Activated gamma-delta T cell treated with Interleukin-2 at 50 U/mL for 16 hours (primary cell): Measurements from ENCODE around the gene APBA3.
A peak's percentile ranks its signal among the peaks of the same experiment; 100 is the strongest.

Experiments
- DNase-seq: peaks from one replicate; pipeline ENCODE4 v3.0.0-alpha.2; 2020

Gene APBA3, protein sequence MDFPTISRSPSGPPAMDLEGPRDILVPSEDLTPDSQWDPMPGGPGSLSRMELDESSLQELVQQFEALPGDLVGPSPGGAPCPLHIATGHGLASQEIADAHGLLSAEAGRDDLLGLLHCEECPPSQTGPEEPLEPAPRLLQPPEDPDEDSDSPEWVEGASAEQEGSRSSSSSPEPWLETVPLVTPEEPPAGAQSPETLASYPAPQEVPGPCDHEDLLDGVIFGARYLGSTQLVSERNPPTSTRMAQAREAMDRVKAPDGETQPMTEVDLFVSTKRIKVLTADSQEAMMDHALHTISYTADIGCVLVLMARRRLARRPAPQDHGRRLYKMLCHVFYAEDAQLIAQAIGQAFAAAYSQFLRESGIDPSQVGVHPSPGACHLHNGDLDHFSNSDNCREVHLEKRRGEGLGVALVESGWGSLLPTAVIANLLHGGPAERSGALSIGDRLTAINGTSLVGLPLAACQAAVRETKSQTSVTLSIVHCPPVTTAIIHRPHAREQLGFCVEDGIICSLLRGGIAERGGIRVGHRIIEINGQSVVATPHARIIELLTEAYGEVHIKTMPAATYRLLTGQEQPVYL

DNA sequence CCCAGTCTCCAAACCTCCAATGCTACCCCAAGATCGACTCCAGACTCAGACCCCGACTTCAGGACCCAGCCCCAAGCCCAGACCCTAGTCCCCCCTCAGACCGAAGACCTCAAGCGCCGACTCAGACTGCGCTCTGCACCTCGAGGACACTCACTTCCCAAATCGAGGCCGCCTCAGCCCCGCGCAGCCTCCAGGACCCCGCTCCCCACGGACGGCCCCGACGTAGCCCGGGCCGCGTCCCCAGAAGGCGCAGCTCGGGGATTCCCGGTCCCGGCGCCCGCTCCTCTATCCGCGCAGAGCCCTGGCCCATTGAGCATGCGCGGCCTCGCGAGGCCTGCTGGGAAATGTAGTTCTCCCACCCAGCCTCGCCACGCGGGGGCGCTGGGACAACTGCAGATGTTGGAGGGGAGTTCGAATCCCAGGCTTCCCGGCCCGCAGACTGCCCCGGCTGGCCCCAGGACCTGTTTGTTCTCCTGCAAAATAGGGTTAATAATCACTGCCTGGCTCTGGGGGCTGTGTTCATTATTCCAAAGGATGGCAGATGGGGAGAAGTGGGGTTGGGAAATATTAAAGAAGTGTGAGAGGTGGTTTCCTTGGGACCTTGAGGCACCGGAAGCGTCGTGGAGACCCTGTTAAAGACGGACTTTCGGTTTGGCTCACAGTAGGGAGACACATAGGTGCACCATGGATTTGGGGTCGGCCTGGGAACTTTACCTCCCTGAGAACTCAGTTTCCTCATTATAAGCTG is at the start of gene APBA3:
TSS of gene APBA3 (minus strand) at position 311 of the 748 bp plus-strand sequence. CDS start 1,428 bp downstream, outside the sequence.
- peak; percentile 95 for DNase-seq

DNA sequence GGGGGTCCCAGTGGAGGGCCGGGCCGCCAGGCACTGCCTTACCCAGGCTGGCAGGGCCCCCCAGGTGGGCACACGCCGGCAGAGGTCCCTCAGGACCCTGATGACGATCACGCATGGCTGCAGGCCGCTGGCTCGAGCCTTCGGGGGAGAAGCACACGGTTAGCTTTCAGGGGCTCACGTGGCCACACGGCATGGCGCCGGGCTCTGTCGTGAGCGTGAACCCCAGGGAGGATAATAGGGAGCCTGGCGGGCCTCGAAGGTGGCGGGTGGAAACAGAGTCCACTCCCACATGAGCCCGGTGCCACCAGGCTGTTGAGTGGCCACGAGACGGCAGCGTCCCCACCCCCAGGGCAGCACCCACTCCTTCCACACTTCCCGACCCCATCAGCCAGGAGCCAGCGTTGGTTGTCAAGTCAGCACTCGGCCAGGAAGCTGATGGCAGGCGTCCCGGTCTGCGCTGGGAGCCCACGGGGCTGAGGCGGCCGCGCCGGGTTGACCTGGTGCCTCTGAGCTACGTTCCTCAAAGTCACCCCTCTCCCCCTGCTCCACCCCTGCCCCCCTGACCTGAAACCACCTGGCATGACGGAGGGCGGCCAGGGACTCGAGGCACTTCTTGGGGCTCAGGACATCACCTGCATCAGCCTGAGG is 49.3 kb upstream of the APBA3 start:
- no peak for DNase-seq

DNA sequence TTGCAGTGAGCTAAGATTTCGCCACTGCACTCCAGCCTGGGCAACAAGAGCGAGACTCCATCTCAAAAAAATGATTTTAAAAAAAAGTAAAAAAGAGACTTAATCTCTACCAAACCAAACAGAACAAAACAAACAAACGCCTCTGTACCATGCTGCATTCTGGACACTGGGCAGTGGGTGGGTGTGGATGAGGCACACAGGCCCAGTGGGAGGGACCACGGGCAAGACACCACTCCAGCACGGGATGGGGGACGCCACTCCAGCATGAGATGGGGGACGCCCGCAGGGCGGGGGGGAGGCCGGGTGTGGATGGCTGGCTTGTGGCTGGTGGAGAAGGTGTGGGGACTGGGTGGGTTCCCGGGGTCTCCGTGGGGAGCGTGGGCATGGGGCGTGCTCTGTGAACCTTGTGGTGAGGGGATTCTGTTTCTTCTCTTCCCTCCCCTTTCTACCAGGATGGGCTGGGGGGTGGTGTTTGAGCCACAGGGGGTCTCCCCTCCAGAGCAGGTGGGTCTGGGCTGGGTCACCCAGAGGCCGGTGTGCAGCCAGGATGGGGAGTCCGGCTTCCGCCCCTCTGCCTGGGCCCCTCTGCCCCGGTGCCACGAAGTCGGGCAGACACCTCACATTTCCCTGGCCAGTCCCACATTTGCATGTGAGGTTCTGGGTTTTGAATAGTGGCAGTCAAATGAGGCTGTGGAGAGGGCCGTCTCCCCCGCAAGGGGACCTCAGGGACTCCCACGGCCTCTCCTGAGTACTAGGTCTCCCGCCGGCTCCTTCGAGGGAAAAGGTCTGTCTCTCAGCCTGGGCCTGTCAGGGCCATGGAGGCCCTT is 48.6 kb upstream of the APBA3 start:
- DNase-seq = no peak

DNA sequence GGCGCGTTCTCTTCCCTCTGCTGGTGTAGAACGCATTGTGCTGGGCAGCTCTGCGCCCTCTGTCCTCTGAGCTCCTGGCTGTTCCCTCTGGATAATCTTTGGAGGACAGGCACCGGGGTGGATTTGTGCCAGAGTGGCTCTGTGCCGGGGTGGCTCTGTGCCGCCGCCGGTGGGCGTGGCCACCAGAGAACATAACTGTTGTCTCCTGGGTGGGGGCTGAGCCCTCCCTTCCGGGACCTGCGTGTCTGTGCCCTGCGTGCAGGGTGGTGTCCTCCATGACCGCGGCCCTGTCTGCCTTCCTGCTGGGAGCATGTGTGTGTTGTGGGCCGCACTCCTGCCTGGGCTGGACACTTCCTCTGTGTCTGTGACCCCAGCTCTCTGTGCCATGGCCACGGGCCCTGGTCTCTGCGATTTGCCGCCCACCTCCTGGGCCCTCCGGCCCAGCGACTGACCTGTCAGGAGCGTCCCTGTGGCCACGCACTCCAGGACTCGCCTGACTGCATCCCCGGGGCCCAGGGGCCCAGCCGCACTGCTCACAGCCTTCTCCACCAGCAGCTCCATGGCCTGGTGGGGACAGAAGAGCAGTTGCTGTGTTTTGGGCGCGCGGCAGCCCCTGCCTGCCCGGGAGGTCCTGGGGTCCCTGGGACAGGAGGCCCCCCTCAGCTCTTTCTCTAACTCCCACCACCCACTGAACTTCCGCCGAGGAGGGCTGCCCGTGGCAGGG is 47.1 kb upstream of the APBA3 start:
- DNase-seq = no peak

DNA sequence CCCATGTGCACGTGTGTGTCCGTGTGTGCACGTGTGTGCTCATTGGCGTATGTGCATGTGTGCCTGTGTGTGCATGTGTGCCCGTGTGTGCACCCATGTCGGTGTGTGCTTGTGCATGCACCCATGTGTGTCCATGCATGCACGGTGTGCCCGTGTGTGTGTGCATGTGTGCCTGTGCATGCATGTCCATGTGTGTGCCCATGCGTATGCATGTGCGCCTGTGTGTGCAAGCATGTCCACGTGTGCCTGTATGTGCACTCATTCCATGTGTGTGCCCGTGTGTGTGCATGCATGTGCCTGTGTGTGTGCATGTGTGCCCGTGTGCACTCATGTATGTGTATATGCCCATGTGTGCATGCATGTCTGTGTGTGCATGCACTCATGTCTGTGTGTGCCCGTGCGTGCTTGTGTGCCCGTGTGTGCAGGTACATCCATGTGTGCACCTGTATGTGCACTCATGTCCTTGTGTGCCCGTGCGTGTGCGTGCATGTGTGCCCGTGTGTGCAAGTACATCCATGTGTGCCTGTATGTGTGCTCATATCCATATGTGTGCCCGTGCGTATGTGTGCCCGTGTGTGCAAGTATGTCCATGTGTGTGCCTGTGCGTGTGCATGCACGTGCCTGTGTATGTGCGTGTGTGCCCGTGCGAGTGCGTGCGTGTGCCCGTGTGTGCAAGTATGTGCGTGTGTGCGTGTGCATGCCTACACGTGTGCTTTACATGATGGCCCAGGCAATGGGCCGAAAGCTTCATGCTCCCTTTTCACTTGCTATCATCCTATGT is 46.3 kb upstream of the APBA3 start:
- no peak for DNase-seq

DNA sequence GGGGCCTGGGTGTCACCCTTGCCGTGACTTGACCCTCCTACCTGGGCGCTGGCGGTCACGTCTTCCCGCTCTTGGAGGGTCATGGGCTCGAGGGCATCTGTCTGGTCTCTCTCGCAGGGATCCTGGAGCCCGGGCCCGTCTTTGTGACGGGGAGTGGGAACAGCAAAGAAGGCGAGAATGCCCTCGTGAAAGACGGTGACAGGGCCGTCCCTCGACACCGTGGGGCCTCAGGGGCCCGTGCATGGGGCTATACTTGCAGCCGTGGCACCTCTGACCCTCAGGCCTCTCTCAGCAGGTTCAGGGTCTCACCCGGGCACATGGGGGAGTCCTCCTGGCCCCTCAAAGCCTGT is 45.6 kb upstream of the APBA3 start:
- no peak for DNase-seq

DNA sequence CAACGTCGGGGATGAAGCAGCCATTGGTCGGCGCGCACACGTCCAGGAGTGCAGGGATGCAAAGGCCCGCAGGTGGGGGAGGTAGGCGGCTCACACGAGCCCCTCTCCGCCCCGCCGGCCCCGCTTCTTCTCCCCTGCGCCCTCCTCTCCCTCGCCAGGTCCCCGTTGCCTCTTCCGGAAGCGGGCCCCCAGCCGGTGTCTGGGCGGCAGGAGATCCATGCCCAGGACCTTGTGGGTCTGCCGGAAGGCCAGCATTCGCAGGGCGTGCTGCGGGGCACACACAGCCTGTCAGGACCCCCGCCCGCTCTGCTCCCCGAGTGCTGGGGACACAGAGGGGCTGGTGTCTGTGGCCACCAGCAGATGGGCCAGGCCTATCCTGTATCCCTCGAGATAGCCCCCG is 44.4 kb upstream of the APBA3 start:
- DNase-seq = no peak

DNA sequence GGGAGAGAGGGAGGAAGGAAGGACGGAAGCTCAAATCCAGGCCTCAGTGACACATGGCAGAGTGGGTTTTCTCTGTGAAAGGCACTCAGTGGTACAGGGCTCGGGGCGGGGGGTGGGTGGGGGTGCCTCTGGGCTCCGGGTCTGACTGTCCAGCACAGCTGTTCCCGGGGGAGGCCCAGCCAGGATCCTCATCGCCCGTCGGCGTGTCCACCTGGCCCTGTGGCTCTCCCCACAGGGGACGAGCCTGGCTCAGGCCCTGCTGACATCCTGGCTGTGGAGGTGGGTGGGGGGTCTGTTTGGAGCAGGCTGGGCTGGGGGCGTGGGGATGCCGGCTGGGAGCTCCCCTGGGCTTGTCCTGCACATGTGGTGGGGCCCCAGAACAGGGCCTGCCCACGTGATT is 42.9 kb upstream of the APBA3 start:
- no peak for DNase-seq

DNA sequence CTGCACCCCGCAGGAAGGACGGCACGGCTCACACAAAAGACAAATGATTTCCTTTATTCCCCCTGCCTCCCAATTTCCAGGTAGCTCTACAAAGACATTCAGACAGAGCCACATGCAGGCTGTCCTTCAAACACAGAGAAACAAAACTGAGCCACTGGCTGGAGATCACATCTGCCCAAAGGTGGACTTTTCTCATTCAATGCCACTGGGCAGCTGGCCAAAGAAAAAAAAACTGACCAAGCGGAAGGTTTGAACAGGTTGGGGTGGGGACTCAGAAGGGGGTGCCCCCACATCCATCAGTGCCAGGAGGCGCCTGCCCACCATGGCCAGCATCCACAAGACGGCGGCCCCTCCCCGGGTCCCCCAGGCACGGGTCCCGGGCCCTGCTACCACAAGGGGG is 42.5 kb upstream of the APBA3 start:
- no peak for DNase-seq

DNA sequence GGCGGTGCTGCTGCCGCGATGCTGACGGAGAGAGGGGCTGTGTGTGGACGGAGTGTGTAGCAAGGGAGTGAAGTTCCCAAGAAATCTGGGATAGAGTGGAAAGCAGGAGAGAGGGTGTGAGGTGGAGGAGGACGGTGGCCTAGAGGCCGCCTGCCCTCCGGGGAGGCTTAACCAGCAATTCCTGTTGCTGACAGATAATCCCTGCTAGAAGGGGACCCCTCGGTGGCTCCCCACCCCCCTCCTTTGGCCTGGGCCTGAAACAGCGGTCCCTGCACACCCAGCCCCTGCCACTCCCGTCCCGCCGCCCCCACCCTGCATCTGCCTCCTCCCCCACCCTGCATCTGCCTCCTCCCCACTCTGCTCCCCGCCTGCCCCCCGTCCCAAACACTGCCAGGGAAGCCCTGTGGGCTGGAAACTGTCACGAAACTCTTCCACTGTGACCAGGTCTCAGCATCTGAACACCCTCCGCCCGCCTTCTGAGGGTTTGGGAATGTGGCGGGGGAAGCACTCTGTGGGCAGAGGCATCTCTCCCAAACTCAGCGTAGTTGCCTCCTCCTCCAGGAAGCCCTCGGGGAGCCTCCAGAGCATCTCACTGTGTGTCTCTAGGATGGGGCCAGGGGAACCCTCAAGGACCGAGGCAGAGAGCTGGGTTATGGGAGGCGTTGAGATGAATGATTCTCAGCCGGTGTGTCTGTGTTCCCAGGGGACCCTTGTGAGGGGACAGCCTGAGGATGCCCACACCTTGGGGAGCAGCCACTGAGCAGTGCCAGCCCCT is 41.8 kb upstream of the APBA3 start:
- no peak for DNase-seq

DNA sequence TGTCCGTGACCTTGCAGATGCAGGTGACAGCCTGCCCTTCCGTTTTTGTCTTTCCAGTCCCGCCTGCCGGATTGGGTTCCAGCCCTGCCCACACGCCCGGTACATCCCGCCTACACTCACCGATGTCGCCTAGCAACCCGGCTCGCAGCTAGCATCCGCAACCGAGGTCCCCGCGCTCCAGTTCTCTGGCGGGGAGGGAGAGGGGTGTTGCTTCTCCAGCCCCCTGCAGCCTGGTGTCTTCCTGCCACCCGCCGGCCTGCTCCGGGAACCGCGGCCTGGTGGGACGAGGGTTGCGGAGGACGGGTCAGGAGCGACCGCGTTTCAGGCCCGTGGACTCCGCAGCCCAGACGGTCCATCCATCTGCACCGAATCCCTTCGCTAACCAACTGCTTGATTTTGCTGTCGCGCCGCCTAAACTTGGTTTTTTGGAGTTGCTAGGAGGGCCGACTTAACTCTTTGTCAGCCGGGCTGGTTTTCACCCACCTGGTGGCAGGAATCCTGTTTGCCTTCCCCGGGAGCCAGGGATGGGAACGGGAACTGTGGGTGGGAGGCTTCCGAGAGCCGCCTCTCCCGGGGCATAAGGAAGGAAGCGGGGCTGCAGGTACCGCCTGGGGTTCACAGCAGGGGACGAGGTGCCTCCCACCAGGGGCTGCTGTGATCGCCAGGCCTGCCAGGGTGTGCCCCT is 40.1 kb upstream of the APBA3 start:
- DNase-seq = peak; percentile 65

DNA sequence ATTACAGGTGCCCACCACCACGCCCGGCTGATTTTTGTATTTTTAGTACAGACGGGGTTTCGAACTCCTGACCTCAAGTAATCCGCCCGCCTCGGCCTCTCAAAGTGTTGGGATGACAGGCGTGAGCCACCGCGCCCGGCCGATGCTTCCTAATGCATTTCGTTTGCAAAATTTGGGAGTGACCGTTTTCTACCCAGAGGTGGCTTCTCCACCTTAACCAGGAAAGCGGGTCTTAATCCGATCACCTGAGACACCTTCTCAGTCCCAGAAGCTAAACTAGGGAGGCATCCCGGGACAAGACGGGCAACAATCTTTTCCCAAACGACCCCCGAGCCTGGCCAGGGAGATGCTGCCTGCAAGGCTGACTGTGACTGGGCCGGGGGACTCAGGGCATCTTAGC is 39.5 kb upstream of the APBA3 start:
- DNase-seq = no peak

DNA sequence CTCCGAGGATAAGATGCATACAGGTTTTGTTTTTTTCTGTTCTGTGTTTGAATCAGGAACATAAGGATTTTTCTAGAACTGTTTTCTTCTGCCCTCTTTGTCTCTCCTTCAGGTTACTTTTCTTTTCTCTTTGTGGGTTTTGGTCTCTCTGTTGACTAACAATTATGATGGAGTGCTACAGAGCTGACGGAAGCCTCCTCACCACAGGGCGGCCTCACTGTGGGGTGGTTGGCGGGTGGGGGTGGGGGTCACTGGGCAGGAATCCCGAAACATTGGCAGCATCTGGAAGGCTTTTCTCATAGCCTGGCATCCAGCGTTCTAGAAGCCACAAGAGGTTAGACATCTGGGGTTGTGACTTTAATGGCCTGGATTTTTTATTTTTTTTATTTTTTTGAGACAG is 36.6 kb upstream of the APBA3 start:
- DNase-seq = peak; percentile 49

DNA sequence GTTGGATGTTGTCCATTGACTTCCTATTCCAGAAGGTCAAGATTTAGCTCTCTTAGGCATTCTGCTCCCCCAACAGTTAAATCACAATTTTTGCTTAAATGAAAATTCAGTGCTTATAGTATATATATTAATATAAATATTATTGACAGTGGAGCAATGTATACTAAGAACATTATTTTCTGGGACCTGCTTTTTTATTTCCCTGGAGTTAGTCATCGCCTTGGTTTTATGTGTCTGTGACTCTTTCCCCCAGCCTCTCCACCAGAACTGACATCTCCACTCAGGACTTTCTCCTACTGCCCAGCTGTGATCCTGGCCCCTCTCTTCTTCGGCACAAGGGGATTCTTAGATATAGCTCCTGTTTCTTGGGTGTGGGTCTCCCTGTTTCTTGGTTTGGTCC is 34.9 kb upstream of the APBA3 start:
- no peak for DNase-seq

DNA sequence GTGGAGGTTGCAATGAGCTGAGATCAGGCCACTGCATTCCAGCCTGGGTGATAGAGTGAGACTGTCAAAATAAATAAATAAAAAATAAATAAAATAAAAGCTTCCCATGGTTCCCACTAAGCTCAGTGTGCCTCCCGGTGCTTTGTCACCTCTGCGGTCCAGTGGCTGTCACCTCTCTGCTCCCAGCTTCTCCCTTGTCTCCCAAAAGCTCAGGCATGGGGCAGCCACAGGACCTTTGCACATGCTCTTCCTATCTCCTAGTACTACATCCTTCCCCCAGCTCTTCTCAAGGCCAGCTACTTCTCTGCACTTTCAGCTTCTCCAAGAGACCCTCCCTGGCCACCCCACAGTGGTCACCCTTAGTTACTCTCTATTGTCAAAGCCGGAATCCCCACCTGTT is 32.3 kb upstream of the APBA3 start:
- DNase-seq = no peak

DNA sequence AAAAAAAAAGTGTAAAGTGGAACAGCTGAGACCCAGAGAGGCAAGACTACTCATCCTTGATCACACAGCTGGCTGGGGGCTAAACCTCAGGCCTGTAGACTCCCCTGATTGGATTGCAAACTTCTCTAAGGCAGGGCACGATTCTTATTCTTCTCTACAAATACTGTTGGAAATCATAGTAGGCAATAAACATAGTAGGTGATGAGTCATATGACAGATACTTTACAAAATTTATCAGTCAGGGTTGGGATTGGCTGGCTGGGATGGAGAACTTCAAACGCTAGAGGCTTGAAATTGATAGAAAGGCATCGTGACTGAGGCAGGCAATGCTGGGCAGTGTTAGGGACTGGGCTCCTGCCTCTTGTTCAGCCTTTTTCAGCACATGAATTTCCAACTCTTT is 30.6 kb upstream of the APBA3 start:
- no peak for DNase-seq

DNA sequence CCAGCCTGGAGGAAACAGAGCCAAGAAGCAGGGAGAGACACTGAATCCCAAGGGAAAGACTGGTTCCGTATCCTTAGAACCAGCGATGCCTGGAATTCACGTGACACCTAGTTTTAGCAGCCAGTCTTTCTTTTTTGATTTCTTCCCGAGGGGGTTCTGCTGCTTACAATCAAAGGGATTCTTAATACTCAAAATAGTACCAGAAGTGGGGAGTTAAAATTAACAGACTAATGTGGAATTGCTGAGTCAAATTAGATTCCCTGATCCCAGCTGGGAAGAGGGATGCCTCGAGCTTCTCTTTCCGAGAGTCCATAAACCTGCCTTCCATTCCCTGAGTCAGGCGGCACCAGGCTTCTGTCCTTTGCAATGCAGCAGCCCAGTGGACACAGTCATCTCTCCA is 29.4 kb upstream of the APBA3 start:
- DNase-seq = no peak

DNA sequence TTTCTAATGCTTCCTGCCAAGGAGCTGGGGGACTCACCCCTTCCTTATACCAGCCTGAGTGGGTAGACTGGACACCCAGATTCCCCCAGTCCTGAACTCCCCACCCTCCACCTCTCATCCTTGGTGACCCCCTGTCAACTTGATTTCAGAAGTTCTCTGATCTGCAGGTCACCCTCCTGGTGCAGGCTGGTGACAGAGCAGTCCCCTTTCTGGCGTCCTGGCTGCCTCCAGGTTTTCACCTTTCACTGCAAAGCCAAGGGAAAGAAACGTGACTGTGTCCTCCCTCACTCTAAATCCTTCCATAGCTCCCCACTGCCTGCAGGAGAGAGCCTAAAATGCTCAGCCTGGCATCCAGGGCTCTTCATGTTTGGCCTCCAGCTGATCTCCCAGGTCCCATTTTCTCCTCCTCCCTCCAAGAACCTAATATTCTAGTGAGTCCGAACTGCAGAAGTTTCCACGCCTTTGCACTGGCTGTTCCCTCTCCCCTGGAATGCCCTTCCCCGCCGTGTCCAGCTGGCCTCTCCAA is 28.8 kb upstream of the APBA3 start:
- DNase-seq = no peak

DNA sequence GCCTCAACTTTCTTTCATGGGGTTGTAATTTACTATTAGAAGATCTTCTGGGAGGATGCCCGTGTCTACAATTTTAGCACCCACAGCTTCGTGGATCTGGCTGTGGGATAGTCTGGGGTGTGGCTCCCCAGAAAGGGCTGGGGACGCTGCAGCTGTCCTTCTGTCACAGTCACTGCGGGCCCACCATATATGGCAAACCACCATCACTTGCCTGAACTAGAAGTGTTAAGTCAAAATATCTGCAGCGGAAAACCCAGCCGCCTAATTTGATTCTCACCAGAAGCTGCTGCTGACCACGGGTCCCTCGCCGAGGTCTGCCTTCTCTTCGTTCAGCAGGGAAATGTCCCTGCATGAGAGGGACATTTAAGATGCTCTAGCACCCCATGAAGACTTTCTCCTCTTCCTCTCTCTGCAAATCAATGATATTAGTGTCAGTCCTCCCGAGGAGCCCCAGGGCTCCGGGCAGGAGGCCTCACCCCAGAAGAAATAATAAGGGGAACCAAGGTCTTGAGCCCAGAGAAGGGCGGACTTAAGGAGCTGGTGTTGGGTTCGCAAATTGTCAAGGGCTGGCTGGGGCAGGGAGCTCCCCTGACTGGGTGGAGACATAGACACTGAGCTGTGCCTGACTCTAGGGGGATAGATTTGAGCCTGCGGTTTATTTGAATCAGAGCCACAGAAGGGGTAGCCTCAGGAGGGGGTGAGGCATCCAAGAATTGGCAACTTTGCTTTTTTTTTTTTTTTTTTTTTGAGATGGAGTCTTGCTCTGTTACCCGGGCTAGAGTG is 27.7 kb upstream of the APBA3 start:
- peak; percentile 32 for DNase-seq
